ENCODE data around the gene ATXN1. TPM values are rescaled to one million over a fixed set of nuclear protein-coding genes. Genes with fewer than 3 reads are reported as not detected.
A peak's percentile ranks its signal among the peaks of the same experiment; 100 is the strongest.
"Not testable (repeated sequence)": the region's sequence is repeated elsewhere in the genome, so short reads cannot be mapped to it uniquely, and the experiment has no call there.

The ATXN1 gene
- total RNA-seq, 1 donor from 2014 or later = 9.1 TPM

- peak in 1 of 2 donors; percentile 31 for DNase-seq (ENCODE audit: low read depth in 2 of 2)
These were observed 138.1 kb downstream of the ATXN1 start for GRCh38 chr6:16623029-16623653.

GRCh38 chr6:16622193-16622592 is 139.1 kb downstream of the ATXN1 start:
- no peak for DNase-seq (ENCODE audit: low read depth in 2 of 2)

- no peak for DNase-seq (ENCODE audit: low read depth in 2 of 2)
These were observed 140.3 kb downstream of the ATXN1 start for GRCh38 chr6:16621002-16621401.

- DNase-seq (ENCODE audit: low read depth in 2 of 2) = no peak
These were observed 141.5 kb downstream of the ATXN1 start for GRCh38 chr6:16619777-16620176.

- no peak for DNase-seq (ENCODE audit: low read depth in 2 of 2)
These were observed 142.3 kb downstream of the ATXN1 start for GRCh38 chr6:16618962-16619361.

GRCh38 chr6:16615215-16615614 is 146.0 kb downstream of the ATXN1 start:
- DNase-seq (ENCODE audit: low read depth in 2 of 2) = not testable (repeated sequence)

- DNase-seq (ENCODE audit: low read depth in 2 of 2) = not testable (repeated sequence)
These were observed 147.1 kb downstream of the ATXN1 start for GRCh38 chr6:16614143-16614542.

GRCh38 chr6:16613504-16613903 is 147.8 kb downstream of the ATXN1 start:
- not testable (repeated sequence) for DNase-seq (ENCODE audit: low read depth in 2 of 2)

- no peak for DNase-seq (ENCODE audit: low read depth in 2 of 2)
These were observed 152.8 kb downstream of the ATXN1 start for GRCh38 chr6:16608444-16608843.

GRCh38 chr6:16602035-16602434 is 159.2 kb downstream of the ATXN1 start:
- DNase-seq (ENCODE audit: low read depth in 2 of 2) = no peak

- no peak for DNase-seq (ENCODE audit: low read depth in 2 of 2)
These were observed 160.6 kb downstream of the ATXN1 start for GRCh38 chr6:16600701-16601100.

- no peak for DNase-seq (ENCODE audit: low read depth in 2 of 2)
These were observed 161.2 kb downstream of the ATXN1 start for GRCh38 chr6:16600026-16600425.

- DNase-seq (ENCODE audit: low read depth in 2 of 2) = no peak
These were observed 164.5 kb downstream of the ATXN1 start for GRCh38 chr6:16596616-16597331.

- DNase-seq (ENCODE audit: low read depth in 2 of 2) = no peak
These were observed 165.6 kb downstream of the ATXN1 start for GRCh38 chr6:16595514-16596120.

GRCh38 chr6:16594849-16595248 is 166.4 kb downstream of the ATXN1 start:
- no peak for DNase-seq (ENCODE audit: low read depth in 2 of 2)

- DNase-seq (ENCODE audit: low read depth in 2 of 2) = no peak
These were observed 168.9 kb downstream of the ATXN1 start for GRCh38 chr6:16592223-16592911.

GRCh38 chr6:16591396-16592222 is 169.7 kb downstream of the ATXN1 start:
- DNase-seq (ENCODE audit: low read depth in 2 of 2) = no peak

GRCh38 chr6:16585805-16586204 is 175.5 kb downstream of the ATXN1 start:
- no peak for DNase-seq (ENCODE audit: low read depth in 2 of 2)

GRCh38 chr6:16583144-16583762 is 178.0 kb downstream of the ATXN1 start:
- no peak for DNase-seq (ENCODE audit: low read depth in 2 of 2)

GRCh38 chr6:16582446-16583143 is 178.7 kb downstream of the ATXN1 start:
- DNase-seq (ENCODE audit: low read depth in 2 of 2) = no peak

Measured in dermis microvascular lymphatic vessel endothelial cell (primary cell).